Muscle layer of duodenum (tissue), 2 donors: ENCODE results near the gene DLG2.

ENCODE experiments used
- H3K27ac ChIP-seq: one replicate; pipeline ENCODE4 v1.7.0; 2013; ENCODE audit warnings: mild to moderate bottlenecking, low read length
- H3K27me3 ChIP-seq: one replicate; pipeline ENCODE4 v1.7.0; 2013; ENCODE audit warnings: low read depth, mild to moderate bottlenecking, control low read depth, low read length
- H3K36me3 ChIP-seq, 2 donors: one replicate each; pipeline ENCODE4 v1.7.0; 2013; ENCODE audit warnings: low read length in 2 of 2, control low read depth in 1 of 2, mild to moderate bottlenecking in 1 of 2; ENCODE audit not compliant: insufficient read depth in 2 of 2, control insufficient read depth in 1 of 2
- H3K4me1 ChIP-seq, 2 donors: one replicate each; pipeline ENCODE4 v1.7.0; 2013; ENCODE audit warnings: low read length in 2 of 2, mild to moderate bottlenecking in 2 of 2, control low read depth in 1 of 2, moderate library complexity in 1 of 2; ENCODE audit not compliant: insufficient read depth in 2 of 2, control insufficient read depth in 1 of 2
- H3K4me3 ChIP-seq, 2 donors: one replicate each; pipeline ENCODE4 v1.7.0; 2013; ENCODE audit warnings: low read length in 2 of 2, low read depth in 1 of 2, mild to moderate bottlenecking in 1 of 2
- H3K9me3 ChIP-seq, 2 donors: one replicate each; pipeline ENCODE4 v1.7.0; 2013; ENCODE audit warnings: low read length in 2 of 2, control low read depth in 1 of 2, mild to moderate bottlenecking in 1 of 2; ENCODE audit not compliant: control insufficient read depth in 1 of 2
- donor health status: healthy.

The DLG2 gene

GRCh38 chr11:84430661-84431060 lies 1196.5 kb downstream of the DLG2 start:
- Histone ChIP-seq H3K27me3 (no peaks in the 10 kb centered on the region), H3K9me3 (no peaks in the 10 kb centered on the region), H3K27ac (no peak overlapping the region), H3K36me3 (no peaks in the 10 kb centered on the region), H3K4me1 (no peaks in the 10 kb centered on the region), H3K4me3 (no peak overlapping the region)

GRCh38 chr11:84425673-84426072 lies 1201.5 kb downstream of the DLG2 start:
- Histone ChIP-seq H3K9me3 (no peaks in the 10 kb centered on the region), H3K27me3 (no peaks in the 10 kb centered on the region), H3K36me3 (no peaks in the 10 kb centered on the region), H3K27ac (no peak overlapping the region), H3K4me3 (no peak overlapping the region), H3K4me1 (no peaks in the 10 kb centered on the region)

- Histone ChIP-seq H3K36me3 (no peaks in the 10 kb centered on the region), H3K27me3 (no peaks in the 10 kb centered on the region), H3K4me1 (no peaks in the 10 kb centered on the region), H3K4me3 (no peak overlapping the region), H3K27ac (no peak overlapping the region), H3K9me3 (no peaks in the 10 kb centered on the region)
These were observed 1206.9 kb downstream of the DLG2 start for GRCh38 chr11:84420271-84420670.

DNA sequence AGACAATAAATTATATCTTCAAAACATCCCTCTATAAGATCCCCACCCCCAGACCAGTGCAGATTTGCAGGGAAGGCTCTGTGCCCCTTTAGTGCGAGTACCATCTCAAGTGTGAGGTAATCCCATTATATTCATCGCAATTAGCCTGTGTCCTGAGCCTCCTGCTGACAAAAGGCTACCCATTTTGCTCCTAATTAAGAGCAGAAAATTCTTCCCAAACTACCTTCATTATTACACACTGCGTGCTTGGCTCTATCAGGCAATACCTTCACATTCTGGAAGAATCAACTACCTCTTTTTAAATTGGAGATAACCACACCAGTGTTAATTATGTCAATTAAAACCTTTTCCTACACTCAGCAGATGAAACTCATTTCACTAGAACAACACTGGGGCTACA lies 1207.5 kb downstream of the DLG2 start:
- H3K4me1 ChIP-seq = no peaks in the 10 kb centered on the region
- no peak overlapping the region for H3K27ac ChIP-seq
- no peak overlapping the region for H3K4me3 ChIP-seq
- no peaks in the 10 kb centered on the region for H3K27me3 ChIP-seq
- H3K9me3 ChIP-seq = no peaks in the 10 kb centered on the region
- no peaks in the 10 kb centered on the region for H3K36me3 ChIP-seq

GRCh38 chr11:84414920-84415319 lies 1212.2 kb downstream of the DLG2 start:
- H3K4me3 ChIP-seq = no peak overlapping the region
- no peaks in the 10 kb centered on the region for H3K36me3 ChIP-seq
- H3K27me3 ChIP-seq = no peaks in the 10 kb centered on the region
- no peaks in the 10 kb centered on the region for H3K4me1 ChIP-seq
- no peak overlapping the region for H3K27ac ChIP-seq
- H3K9me3 ChIP-seq = no peaks in the 10 kb centered on the region

DNA sequence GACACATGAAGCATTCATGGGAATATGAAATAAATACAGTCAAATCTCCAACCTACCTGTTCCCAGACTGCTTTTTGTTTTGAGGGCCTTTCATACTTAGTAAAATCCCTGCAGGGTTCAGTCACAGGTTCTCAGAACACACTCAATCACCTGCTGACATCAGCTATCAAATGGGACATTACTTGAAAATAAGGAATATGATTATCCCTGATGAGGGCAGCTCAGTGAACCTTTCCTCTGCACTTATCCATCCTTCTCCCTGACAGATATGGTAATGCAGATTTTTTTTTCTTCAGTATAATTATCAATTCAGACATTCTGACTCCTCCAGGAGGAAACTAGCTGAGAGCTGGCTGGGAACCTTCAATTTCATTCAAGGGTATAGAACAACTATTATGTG lies 1213.6 kb downstream of the DLG2 start:
- Histone ChIP-seq H3K4me1 (no peaks in the 10 kb centered on the region), H3K4me3 (no peak overlapping the region), H3K9me3 (no peaks in the 10 kb centered on the region), H3K36me3 (no peaks in the 10 kb centered on the region), H3K27ac (no peak overlapping the region), H3K27me3 (no peaks in the 10 kb centered on the region)

GRCh38 chr11:84412862-84413261 lies 1214.3 kb downstream of the DLG2 start:
- Histone ChIP-seq H3K4me3 (no peak overlapping the region), H3K4me1 (no peaks in the 10 kb centered on the region), H3K27me3 (no peaks in the 10 kb centered on the region), H3K36me3 (no peaks in the 10 kb centered on the region), H3K9me3 (no peaks in the 10 kb centered on the region), H3K27ac (no peak overlapping the region)

DNA sequence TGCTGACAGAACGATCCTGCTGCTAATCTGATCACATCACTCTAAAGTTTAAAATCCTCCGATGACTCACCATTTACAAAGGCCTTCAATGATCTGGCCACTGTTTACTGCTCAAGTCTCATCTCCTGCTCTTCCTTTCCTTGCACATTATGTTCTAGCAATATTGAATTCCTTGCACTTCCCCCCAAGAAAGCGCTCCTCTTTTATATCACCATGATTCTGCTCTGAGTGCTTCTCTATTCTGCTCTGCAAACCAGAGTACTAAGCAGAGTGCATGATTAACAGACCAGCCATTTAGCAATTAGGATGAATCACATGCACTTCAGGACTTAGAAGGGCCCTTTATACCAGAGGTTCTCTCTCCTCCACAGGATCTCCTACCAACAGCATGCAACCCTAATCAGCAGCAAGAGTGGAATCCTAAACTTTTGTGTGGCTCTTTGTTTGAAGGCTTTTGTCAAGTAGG lies 1218.2 kb downstream of the DLG2 start:
- H3K9me3 ChIP-seq = no peaks in the 10 kb centered on the region
- H3K4me1 ChIP-seq = no peaks in the 10 kb centered on the region
- H3K4me3 ChIP-seq = no peak overlapping the region
- no peaks in the 10 kb centered on the region for H3K27me3 ChIP-seq
- no peaks in the 10 kb centered on the region for H3K36me3 ChIP-seq
- no peak overlapping the region for H3K27ac ChIP-seq

DNA sequence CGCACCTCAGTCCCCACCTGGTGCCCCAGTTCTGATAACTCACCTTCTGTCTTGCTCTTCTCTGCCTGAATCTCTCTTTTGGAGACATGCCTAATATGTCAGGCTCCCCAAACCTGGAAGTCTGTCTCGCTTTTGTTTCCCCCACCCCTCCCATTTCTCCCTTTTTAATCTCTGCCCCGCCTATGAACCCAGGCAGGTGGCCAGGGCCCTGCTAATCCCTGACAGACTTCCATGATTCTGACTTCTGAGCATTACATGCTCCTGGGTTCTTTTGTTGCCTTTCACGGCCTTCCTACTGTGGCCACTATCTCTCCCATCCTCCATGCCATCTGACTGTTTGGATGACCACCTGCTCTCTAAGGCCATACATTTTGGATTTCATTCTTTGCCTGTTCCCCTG lies 1220.1 kb downstream of the DLG2 start:
- Histone ChIP-seq H3K4me3 (no peak overlapping the region), H3K27me3 (no peaks in the 10 kb centered on the region), H3K9me3 (no peaks in the 10 kb centered on the region), H3K4me1 (no peaks in the 10 kb centered on the region), H3K36me3 (no peaks in the 10 kb centered on the region), H3K27ac (no peak overlapping the region)

- H3K4me3 ChIP-seq = no peak overlapping the region
- H3K9me3 ChIP-seq = no peaks in the 10 kb centered on the region
- H3K4me1 ChIP-seq = no peaks in the 10 kb centered on the region
- H3K27me3 ChIP-seq = no peaks in the 10 kb centered on the region
- no peak overlapping the region for H3K27ac ChIP-seq
- H3K36me3 ChIP-seq = no peaks in the 10 kb centered on the region
These were observed 1229.0 kb downstream of the DLG2 start for GRCh38 chr11:84398017-84398626.

- H3K36me3 ChIP-seq = no peaks in the 10 kb centered on the region
- H3K4me1 ChIP-seq = no peaks in the 10 kb centered on the region
- no peaks in the 10 kb centered on the region for H3K9me3 ChIP-seq
- H3K27ac ChIP-seq = no peak overlapping the region
- no peaks in the 10 kb centered on the region for H3K27me3 ChIP-seq
- no peak overlapping the region for H3K4me3 ChIP-seq
These were observed 1230.6 kb downstream of the DLG2 start for GRCh38 chr11:84396521-84396920.

DNA sequence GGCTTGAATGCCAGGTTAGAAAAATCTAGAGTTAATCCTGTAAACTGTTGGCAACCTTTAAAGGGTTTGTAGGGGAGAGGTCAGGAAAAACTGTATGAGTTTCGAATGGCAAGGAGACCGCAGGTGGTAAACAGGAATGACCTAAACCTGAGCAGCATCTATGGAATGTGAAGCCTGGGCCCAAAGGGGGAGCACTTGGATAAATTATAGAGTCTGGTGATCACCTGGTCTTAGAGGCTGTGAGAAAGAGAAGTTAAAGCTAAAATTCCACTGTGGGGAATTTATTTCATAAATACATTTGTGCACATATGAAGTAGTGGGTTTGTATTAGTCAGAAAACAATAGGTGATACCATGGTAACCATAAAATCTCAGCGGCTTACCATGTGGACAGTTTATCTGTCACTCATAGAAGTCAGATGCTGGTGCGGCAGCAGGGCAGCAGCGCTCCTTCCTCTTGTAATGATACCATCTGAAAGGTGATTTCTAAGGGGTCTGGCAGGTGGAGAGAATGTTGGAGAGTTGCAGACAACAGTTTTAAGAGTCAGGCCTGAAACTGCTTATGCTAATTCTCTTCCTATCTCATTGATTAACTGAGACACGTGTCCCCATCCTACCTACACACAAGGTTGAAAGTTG lies 1236.6 kb downstream of the DLG2 start:
- no peaks in the 10 kb centered on the region for H3K4me1 ChIP-seq
- no peaks in the 10 kb centered on the region for H3K36me3 ChIP-seq
- H3K27me3 ChIP-seq = no peaks in the 10 kb centered on the region
- H3K27ac ChIP-seq = no peak overlapping the region
- no peaks in the 10 kb centered on the region for H3K9me3 ChIP-seq
- H3K4me3 ChIP-seq = no peak overlapping the region
